NT2/D1 (cell line): ENCODE measurements around the gene GNAO1.

Experiments used
- SUZ12 ChIP-seq: IDR thresholded peaks from 2 replicates; pipeline ENCODE4 v1.6.1; 2011; ENCODE audit not compliant: insufficient read length, insufficient read depth; ENCODE audit errors: extremely low read depth
- YY1 ChIP-seq: IDR thresholded peaks from 2 replicates; pipeline ENCODE4 v1.6.1; 2011; ENCODE audit not compliant: insufficient read length, insufficient read depth
- ZNF274 ChIP-seq: IDR thresholded peaks from 2 replicates; pipeline ENCODE4 v1.6.1; 2011; ENCODE audit warnings: mild to moderate bottlenecking, low read depth, low read length

- TF ChIP-seq SUZ12 = no peak
- no peak for TF ChIP-seq YY1
- no peak for TF ChIP-seq ZNF274
Observed at GRCh38 chr16:56339431-56340195, 148.3 kb downstream of the GNAO1 start.
